IPS-15b (cell line): ENCODE data around the gene FHOD1.
A peak's percentile ranks its signal among the peaks of the same experiment; 100 is the strongest.

Source experiments
- H3K27me3 ChIP-seq: one replicate; pipeline ENCODE4 v1.6.1; 2013; ENCODE audit warnings: low read length; ENCODE audit not compliant: control insufficient read depth, insufficient read depth
- H3K36me3 ChIP-seq: one replicate; pipeline ENCODE4 v1.6.1; 2013; ENCODE audit warnings: low read length; ENCODE audit not compliant: control insufficient read depth, insufficient read depth
- H3K4me1 ChIP-seq: one replicate; pipeline ENCODE4 v1.6.1; 2013; ENCODE audit warnings: mild to moderate bottlenecking, low read length; ENCODE audit not compliant: control insufficient read depth, insufficient read depth
- H3K4me3 ChIP-seq: one replicate; pipeline ENCODE4 v1.5.1; 2013; ENCODE audit warnings: low read depth, low read length
- H3K9ac ChIP-seq: one replicate; pipeline ENCODE4 v1.6.1; 2013; ENCODE audit warnings: low read depth, mild to moderate bottlenecking, low read length
- H3K9me3 ChIP-seq: one replicate; pipeline ENCODE4 v1.6.1; 2013; ENCODE audit warnings: mild to moderate bottlenecking, low read length; ENCODE audit not compliant: control insufficient read depth, insufficient read depth

The FHOD1 gene

GRCh38 chr16:67235816-67236562, 11.3 kb downstream of the FHOD1 start:
- Histone ChIP-seq H3K9me3 (no peaks in the 10 kb centered on the region), H3K27me3 (no peaks in the 10 kb centered on the region), H3K4me1 (peaks cover 2% of the 10 kb centered on the region), H3K9ac (no peak overlapping the region), H3K36me3 (peaks cover 28% of the 10 kb centered on the region), H3K4me3 (peak overlapping the region; percentile 16)

DNA sequence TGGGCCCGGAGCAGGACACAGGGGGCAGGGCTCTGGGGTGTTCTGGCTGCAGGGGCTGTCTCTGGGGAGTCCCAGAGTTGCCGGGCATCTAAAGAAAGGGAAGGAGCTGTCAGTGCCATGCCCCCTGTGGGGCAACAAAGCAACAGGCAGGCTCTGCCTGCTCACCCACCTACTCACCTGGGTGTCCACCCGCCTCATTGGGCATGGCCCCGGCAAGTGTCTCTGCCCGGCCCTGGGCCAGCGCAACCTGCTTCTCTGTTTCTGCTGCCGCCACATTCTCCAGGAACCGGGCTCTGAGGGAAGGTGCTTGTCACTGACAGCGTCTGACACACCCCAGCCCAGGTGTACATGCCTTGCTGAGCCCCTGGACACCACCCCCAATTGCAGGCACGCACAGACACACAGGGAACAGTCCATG, 13.1 kb downstream of the FHOD1 start:
- H3K27me3 ChIP-seq = no peaks in the 10 kb centered on the region
- no peak overlapping the region for H3K9ac ChIP-seq
- peaks cover 40% of the 10 kb centered on the region for H3K36me3 ChIP-seq
- no peak overlapping the region for H3K4me3 ChIP-seq
- H3K4me1 ChIP-seq = peaks cover 2% of the 10 kb centered on the region
- H3K9me3 ChIP-seq = no peaks in the 10 kb centered on the region

DNA sequence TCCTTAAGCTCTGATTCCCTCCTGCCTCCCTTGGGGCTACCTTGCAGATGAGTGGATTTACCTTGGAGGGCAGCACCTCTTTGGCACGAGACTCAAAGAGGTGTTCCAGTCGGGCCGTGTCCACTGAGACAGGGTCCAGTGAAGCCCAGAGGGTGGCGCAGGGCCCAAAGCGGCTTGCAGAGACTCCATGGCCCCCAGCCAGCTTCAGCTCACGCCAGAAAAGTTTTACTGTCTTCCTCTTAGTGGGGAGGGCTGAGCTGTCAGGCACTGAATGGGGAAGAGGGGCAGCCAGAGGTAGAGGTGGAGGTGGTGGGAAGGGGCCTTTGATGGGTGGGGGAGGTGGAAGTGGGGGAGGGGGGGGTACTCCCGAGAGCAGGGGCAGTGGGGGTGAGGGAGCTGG, 13.7 kb downstream of the FHOD1 start:
- Histone ChIP-seq H3K4me3 (no peak overlapping the region), H3K27me3 (no peaks in the 10 kb centered on the region), H3K9ac (no peak overlapping the region), H3K9me3 (no peaks in the 10 kb centered on the region), H3K4me1 (peaks cover 2% of the 10 kb centered on the region), H3K36me3 (peaks cover 46% of the 10 kb centered on the region)

DNA sequence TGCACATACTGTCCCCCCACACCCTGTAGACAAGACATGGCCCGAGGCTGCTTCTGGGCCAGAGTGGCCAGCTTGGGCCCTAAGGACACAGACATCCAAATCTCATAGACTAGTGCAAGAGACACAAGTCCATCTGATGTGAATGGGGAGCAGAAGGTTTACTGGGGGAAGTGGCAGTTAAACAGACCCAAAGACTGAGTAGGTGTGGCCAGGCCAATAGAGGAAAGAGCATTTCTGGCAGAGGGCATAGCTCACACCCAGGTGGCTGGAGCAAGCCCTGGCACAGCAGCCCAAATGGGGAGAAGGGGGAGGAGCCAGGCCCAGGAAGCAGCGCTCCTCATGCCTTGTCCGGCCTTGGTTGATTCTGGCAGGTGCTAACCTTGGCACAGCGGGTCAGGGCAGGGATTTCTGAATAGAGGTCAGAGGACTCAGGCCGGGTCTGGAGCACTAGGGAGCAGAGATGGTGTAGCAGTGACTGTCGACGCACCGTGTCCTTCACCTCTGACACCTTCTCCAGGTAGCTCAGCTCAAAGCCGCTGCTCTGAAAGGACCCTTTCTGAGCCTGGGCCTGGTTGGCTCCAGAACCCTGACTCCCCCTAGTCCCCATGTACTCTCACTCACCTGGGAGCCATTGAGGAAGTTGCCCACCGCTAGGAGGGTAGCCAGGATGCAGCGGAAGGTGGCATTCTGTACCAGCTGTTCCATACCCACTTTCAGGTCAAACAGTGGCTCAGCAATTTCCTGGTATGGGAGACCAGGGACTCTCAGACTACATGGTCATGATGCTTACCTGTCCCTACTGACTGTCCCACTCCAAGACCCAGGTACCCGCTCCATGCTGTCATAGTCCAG, 16.2 kb downstream of the FHOD1 start:
- H3K36me3 ChIP-seq = peaks cover 46% of the 10 kb centered on the region
- H3K4me3 ChIP-seq = no peak overlapping the region

GRCh38 chr16:67229906-67230808, 17.1 kb downstream of the FHOD1 start:
- Histone ChIP-seq H3K9ac (no peak overlapping the region), H3K27me3 (no peaks in the 10 kb centered on the region), H3K4me1 (peaks cover 4% of the 10 kb centered on the region), H3K4me3 (no peak overlapping the region), H3K36me3 (peaks cover 43% of the 10 kb centered on the region), H3K9me3 (no peaks in the 10 kb centered on the region)

More for the DNA sequence above, 16.2 kb downstream of the FHOD1 start:
- no peaks in the 10 kb centered on the region for H3K27me3 ChIP-seq
- no peak overlapping the region for H3K9ac ChIP-seq
- no peaks in the 10 kb centered on the region for H3K9me3 ChIP-seq
- peaks cover 4% of the 10 kb centered on the region for H3K4me1 ChIP-seq

DNA sequence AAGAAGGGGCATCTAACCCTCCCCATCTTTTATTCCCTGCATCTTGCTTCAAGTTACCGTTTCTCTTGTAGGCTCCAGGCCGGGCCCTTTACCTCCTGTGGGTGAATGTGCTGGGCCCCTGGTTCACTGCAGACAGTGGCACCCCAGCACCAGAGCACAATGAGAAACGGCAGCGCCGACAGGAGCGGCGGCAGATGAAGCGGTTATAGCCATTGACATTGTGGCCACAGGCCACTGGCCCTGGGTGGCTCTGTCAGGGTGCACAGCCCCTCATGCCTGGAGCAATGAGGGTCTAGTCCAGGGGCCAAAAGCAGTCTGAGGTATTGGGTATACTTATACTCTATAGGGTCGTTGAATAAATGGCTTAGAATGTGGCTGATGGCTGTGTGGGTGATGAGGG, 18.4 kb downstream of the FHOD1 start:
- Histone ChIP-seq H3K27me3 (no peaks in the 10 kb centered on the region), H3K9ac (no peak overlapping the region), H3K9me3 (no peaks in the 10 kb centered on the region), H3K4me3 (no peak overlapping the region), H3K36me3 (peaks cover 43% of the 10 kb centered on the region), H3K4me1 (peaks cover 4% of the 10 kb centered on the region)

DNA sequence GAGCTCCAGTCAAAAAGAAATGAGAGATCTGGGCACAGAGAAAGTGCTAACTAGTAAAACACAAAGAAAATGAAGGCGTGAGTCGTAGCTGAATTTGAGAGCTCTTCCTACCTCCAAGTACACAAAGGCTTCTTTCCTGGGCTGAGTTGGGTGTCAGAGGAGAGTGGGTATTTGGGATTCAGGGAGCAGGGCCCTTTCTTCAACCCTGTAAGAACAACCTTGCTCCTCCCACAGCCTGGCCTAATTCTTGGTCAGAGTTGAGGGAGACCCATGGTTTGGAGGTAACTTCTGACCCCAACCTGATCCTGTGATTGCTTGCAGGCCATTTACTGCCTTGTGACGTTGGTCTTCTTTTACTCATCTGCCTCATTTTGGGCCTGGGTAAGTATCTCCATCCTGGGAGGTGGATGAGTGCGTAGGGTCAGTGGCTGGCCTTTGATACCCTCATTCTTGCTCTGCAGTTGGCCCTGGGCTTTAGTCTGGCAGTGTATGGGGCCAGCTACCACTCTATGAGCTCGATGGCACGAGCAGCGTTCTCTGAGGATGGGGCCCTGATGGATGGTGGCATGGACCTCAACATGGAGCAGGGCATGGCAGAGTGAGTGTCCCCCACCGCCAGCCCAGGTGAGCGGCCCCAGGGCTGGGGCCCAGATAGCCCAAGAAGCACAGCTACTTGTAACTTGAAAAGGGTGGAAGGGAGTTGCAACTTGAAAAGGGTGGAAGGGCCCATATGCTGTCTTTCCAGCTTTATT, 19.1 kb downstream of the FHOD1 start:
- Histone ChIP-seq H3K9me3 (no peaks in the 10 kb centered on the region), H3K4me1 (peaks cover 4% of the 10 kb centered on the region), H3K4me3 (peak overlapping the region; percentile 99), H3K9ac (peak overlapping the region; percentile 94), H3K36me3 (peaks cover 41% of the 10 kb centered on the region), H3K27me3 (no peaks in the 10 kb centered on the region)

GRCh38 chr16:67227567-67227921, 19.7 kb downstream of the FHOD1 start:
- peaks cover 4% of the 10 kb centered on the region for H3K4me1 ChIP-seq
- H3K9ac ChIP-seq = peak overlapping the region; percentile 94
- no peaks in the 10 kb centered on the region for H3K27me3 ChIP-seq
- H3K9me3 ChIP-seq = no peaks in the 10 kb centered on the region
- H3K4me3 ChIP-seq = peak overlapping the region; percentile 99
- H3K36me3 ChIP-seq = peaks cover 40% of the 10 kb centered on the region

DNA sequence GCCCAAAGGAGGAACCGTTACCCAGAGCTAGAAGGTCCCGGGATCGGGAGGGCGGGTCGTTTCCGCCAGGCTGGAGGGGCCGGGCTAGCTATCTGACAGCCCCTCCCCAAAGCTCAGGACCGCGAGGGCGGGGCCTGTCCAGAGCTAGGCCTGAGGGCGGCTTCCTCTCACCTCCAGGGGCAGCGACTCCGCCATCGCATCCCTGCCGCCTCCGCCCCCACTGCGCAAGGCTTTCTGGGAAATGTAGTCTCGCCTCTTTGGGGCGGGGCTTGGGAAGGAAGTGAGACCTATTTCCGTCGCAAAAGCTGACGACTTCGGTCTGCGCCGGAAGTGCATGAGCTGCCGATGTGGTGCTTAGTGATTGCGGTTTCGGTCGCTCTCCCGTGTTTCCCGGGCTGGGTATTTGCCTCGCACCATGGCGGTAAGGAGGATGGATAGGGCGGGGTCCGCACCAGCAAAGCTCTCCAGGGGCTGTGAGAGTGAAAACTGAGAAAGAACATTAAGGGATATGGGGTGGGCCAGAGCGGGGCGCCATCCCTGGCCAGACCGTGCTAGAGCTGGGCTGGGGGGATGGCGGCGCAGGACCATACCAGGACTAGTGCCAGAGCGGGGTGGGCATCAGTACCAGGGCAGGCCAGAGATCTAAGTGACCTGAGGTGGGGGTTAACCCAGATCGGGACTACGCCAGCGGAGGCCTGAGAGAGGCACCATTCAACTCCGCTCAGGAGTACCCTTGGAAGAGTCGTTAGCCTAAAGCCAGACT, 20.3 kb downstream of the FHOD1 start, which contains the start of gene TMEM208:
Gene TMEM208 (plus strand): TSS at position 327 of the 763 bp plus-strand sequence. CDS start 89 bp downstream, at position 416.
- H3K4me3 ChIP-seq = peak within 1 kb of the TSS; percentile 99
- H3K4me1 ChIP-seq = peaks cover 4% of the 10 kb centered on the region
- H3K27me3 ChIP-seq = no peaks in the 10 kb centered on the region
- H3K9me3 ChIP-seq = no peaks in the 10 kb centered on the region
- H3K36me3 ChIP-seq = peaks cover 40% of the 10 kb centered on the region
- H3K9ac ChIP-seq = peak within 1 kb of the TSS; percentile 94

DNA sequence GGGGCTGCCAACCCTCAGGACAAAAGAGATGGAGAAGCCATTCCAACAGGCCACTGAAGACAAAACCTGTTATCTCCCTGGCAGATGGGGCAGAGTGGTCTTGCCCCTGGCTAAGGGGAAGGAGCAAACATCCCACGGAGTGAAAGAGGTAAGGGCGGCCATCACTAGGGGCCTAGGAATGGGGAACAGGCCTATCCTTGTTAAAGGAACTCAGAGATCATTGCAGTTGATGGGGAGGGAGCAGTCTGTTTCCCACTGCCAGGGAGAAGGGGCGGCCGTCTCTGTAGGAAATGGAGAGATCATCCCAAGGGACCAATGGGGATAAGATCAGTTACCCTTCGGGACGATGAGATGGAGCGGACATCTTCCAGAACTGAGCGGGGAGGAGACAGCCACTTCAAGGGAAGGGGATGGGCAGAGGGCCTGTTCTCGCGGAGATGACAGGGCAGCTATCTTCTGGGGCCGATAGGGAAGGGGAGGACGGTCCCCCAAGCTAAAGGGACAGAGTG, 20.9 kb downstream of the FHOD1 start:
- Histone ChIP-seq H3K4me1 (peaks cover 4% of the 10 kb centered on the region), H3K36me3 (peaks cover 36% of the 10 kb centered on the region), H3K27me3 (no peaks in the 10 kb centered on the region), H3K9ac (no peak overlapping the region), H3K4me3 (peak overlapping the region; percentile 99), H3K9me3 (no peaks in the 10 kb centered on the region)
